ENCODE data around the gene GMPPA. TPM values are rescaled to one million over a fixed set of nuclear protein-coding genes. Genes with fewer than 3 reads are reported as not detected.

GMPPA gene
- total RNA-seq, 2 experiments from 2014 or later: 37.5 to 40.5 TPM

- ChIA-PET CTCF (interaction anchor here (0.6 to 3.4 kb wide), 10 partner anchors 12 to 1361 kb away, joined by 3 to 26 read pairs (median 3); partner anchors contain the start of gene GMPPA), POLR2A (no interaction called here)
Measured at GRCh38 chr2:219510512-219511135, 11.9 kb downstream of the GMPPA start.

- CTCF ChIA-PET: interaction anchor here (1.5 to 2.2 kb wide), 2 partner anchors 16 to 35 kb away, joined by 4 to 5 read pairs; a partner anchor contains a TSS
- POLR2A ChIA-PET: no interaction called here
Measured at GRCh38 chr2:219511547-219512325, 13.0 kb downstream of the GMPPA start.

- ChIA-PET CTCF (interaction anchor here (2.2 kb wide), 1 partner anchor 36 kb away, joined by 4 read pairs; no protein-coding TSS in a partner anchor), POLR2A (no interaction called here)
Measured at GRCh38 chr2:219512524-219513216, 14.0 kb downstream of the GMPPA start.

- ChIA-PET CTCF (no interaction called here), POLR2A (no interaction called here)
Measured at GRCh38 chr2:219513787-219514186, 15.1 kb downstream of the GMPPA start.

GRCh38 chr2:219514196-219514761 is 15.6 kb downstream of the GMPPA start, which contains the start of gene ASIC4:
Gene ASIC4 (plus strand): TSS chr2:219514482. CDS start chr2:219514725, 243 bp downstream.
- POLR2A ChIA-PET: no interaction called here
- CTCF ChIA-PET: no interaction called here

DNA sequence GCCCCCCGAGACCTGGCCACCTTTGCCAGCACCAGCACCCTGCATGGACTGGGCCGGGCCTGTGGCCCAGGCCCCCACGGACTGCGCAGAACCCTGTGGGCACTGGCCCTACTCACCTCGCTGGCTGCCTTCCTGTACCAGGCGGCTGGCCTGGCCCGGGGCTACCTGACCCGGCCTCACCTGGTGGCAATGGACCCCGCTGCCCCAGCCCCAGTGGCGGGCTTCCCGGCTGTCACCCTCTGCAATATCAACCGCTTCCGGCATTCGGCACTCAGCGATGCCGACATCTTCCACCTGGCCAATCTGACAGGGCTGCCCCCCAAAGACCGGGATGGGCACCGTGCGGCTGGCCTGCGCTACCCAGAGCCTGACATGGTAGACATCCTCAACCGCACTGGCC is 16.1 kb downstream of the GMPPA start:
- CTCF ChIA-PET: interaction anchor here (0.8 kb wide), 2 partner anchors 55 to 113 kb away, joined by 3 read pairs; no protein-coding TSS in a partner anchor
- POLR2A ChIA-PET: no interaction called here

GRCh38 chr2:219515874-219516629 is 17.4 kb downstream of the GMPPA start:
- CTCF ChIA-PET: interaction anchor here (0.7 to 0.8 kb wide), 2 partner anchors 76 to 114 kb away, joined by 3 read pairs; no protein-coding TSS in a partner anchor
- POLR2A ChIA-PET: no interaction called here

DNA sequence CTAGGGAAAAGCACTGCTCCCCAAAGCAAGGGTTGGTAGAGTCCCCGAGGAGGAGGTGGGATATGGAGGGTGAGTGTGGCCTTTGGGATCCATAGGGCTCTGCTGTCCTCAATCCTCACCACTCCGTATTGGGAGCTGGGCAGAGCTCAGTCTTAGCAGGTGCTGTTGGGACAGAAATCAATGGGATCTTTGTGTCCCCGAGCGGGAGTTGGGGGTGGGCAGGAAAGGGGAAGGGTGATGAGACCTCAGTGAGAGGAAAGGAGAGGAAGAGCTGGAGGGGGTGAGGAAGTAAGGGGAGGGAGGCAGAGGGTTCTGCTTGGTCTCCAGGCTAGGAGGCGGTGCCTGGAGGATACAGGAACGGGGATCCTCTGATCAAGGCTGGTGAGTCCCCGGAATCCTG is 18.2 kb downstream of the GMPPA start:
- ChIA-PET CTCF (interaction anchor here (0.7 to 2.0 kb wide), 2 partner anchors 13 to 76 kb away, joined by 3 to 5 read pairs; no protein-coding TSS in a partner anchor), POLR2A (no interaction called here)

DNA sequence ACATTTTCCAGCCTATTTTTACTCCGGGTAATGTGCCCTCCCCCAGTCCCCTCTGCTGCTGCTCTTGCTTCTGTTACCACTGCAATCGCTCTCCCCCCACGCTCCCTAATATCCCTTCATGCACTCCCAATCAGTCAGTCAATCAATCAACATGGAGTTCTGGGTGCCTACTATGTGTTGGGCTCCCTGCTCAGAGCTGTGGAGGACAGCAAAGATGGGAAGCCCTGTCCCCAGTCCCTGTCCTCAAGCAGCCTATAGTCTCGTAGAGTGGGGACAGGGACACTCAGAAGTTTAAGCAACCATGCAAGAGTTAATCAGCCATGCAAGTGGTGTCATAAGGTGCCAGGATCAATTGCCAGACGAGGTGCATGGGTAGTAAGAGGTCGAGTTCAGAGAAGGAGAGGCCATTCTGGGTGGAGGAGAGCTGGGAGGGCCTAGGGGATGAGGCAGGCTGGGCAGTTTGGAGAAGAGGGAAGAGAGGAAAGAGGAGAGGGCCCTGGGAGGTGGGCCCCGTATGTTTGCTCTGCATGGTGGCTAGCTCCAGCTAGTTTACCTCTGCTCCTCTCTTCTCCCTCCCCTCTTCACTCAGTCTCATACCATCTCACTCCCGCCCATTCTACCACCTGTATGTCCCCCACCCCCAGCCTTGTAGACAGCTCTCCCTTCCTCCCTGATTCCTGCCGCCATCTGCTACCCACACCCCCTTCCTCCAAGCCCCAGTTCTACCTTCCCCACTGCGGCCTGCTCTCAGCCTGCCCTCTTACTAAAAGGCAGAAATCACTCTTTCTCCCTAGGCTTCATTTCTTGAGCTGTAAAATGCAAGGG is 19.5 kb downstream of the GMPPA start:
- ChIA-PET CTCF (interaction anchor here (0.9 to 2.0 kb wide), 7 partner anchors 8 to 55 kb away, joined by 3 to 7 read pairs (median 3); a partner anchor contains a TSS), POLR2A (no interaction called here)

GRCh38 chr2:219519526-219519916 is 20.8 kb downstream of the GMPPA start:
- POLR2A ChIA-PET: no interaction called here
- CTCF ChIA-PET: interaction anchor here (0.6 to 1.3 kb wide), 2 partner anchors 10 to 45 kb away, joined by 3 read pairs; no protein-coding TSS in a partner anchor

DNA sequence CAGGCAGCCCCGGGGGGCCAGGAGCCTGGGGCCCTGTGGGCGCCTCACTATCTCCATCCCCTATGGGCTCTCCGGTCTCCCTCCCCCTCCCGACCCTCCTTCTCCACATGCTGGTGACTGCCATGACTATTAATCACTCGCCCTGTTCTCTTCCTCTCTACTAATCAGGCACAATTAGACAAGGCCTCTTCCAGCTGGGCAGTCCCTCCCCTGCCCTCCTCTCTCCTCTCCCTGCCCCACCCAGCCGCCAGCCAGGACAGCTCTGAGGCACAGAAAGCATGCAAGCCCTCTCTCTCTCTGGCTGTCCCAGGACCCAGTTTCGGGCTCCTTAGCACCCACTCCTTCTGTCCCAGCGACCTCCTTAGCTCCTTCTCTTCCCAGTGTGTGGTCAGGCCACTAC is 21.4 kb downstream of the GMPPA start:
- POLR2A ChIA-PET: no interaction called here
- CTCF ChIA-PET: interaction anchor here (1.4 to 1.7 kb wide), 3 partner anchors 9 to 118 kb away, joined by 4 to 10 read pairs (median 6); no protein-coding TSS in a partner anchor

GRCh38 chr2:219521066-219521880 is 22.6 kb downstream of the GMPPA start:
- ChIA-PET CTCF (interaction anchor here (0.6 to 1.7 kb wide), 5 partner anchors 8 to 581 kb away, joined by 3 to 10 read pairs (median 4); no protein-coding TSS in a partner anchor), POLR2A (no interaction called here)

- ChIA-PET POLR2A (no interaction called here), CTCF (interaction anchor here (0.9 to 2.0 kb wide), 5 partner anchors 8 to 120 kb away, joined by 4 to 6 read pairs (median 4); partner anchors contain the start of gene CHPF)
Measured at GRCh38 chr2:219522111-219523030, 23.7 kb downstream of the GMPPA start.

DNA sequence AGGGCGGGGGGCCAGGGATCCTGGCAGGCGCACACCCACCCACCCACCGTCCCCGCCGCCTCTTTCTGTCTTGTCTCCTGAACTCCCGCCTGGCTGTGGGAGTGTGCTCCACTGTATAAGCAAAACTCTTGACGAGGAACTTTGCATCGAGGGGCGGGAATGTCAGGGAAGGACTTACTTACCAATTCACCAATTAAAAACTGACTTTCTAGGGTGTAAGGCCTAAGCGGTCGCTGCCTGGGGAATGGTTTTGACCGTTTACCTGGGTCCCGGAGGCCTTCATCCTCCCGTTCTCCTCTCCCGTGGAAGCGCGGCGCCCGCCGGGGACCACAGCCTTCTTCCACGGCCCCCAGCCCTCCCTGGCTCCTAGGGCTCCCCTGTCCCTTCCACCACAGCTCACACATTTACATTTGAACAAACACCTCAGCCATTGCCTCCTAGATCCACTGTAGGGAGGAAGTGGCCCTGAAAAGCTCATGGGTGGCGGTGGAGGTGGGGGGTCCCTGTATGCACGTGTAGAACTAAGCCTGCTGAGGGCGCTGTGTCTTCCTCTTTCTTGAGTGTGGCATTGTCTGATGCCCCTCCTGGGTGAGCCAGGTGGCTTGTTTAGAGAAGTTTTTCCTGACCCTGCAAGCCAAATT is 24.5 kb downstream of the GMPPA start:
- CTCF ChIA-PET: interaction anchor here (0.7 to 2.0 kb wide), 6 partner anchors 13 to 120 kb away, joined by 3 to 6 read pairs (median 4); partner anchors contain the start of genes CHPF and GMPPA
- POLR2A ChIA-PET: no interaction called here

DNA sequence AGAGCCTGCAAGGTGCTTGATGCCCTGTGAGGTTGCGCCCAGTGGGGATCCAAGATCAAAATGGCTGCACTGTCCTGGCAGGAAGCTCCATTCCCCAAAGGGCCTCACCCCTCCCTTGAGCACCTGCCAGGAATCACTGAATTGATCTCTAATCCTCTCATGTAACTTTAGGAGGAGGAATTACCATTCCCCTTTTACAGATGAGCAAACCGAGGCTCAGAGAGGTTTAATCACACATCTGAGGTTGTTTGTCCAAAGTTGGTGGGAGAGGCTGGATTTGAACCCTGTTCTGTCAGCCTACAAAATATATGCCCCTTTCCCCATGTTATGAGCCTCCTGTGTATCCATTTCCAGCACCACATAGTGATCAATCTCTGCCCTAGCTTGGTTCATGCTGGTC is 26.1 kb downstream of the GMPPA start:
- ChIA-PET CTCF (interaction anchor here (1.0 to 2.0 kb wide), 2 partner anchors 40 to 122 kb away, joined by 3 to 6 read pairs; no protein-coding TSS in a partner anchor), POLR2A (no interaction called here)

Data from activated CD8-positive, alpha-beta memory T cell treated with anti-CD3 and anti-CD28 coated beads for 36 hours (primary cell).